Measurements from ENCODE around the gene RAB29. TPM values are rescaled to one million over a fixed set of nuclear protein-coding genes. Genes with fewer than 3 reads are reported as not detected.
A peak's percentile ranks its signal among the peaks of the same experiment; 100 is the strongest.

RAB29 gene
- total RNA-seq, 1 experiment from 2014 or later: 6.8 TPM

DNA sequence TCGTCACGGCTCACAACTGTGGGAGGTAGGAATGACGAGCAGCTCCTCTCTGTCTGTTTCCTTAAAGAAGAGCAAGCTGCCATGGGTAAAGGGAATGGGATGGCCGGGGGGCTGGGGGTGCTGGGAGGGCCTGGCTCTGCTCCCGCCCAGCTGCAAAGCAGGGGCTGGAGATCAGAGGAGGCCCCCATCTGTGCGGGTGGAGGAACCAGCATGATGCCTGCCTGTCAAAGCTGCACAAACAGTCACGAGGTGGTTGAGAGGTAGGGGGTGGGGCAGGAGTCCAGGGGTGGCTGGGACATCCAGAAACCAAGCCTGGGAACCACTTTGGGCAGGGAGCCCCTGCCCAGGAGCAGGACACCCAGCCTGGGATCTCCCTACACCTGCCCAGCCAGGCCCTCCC, 25.1 kb upstream of the RAB29 start:
- in situ Hi-C loops (cut with HindIII; ENCODE audit: low sequenced_read_pairs): no loop called here
- DNase-seq (ENCODE audit: low spot score): no peak

DNA sequence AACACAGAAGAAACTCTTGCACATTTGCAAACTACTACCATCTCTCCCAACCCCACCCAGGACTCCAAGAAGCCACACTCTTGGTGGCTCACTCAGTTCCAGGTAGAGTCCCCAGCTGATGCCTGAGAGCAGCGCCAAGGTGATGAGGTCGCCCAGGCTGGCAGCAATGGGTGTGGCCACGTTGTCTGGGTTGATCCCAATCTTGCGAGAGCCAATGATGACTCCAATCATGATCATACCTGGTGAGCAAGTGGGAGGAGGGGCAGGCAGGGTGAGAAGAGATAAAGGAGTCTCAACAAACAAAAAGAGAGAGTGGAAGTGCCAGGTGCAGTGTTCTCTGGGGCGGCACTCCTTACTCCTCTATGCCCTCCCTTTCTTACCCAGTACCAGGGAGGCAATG, 23.3 kb upstream of the RAB29 start:
- in situ Hi-C loops (cut with HindIII; ENCODE audit: low sequenced_read_pairs): no loop called here
- DNase-seq (ENCODE audit: low spot score): no peak

DNA sequence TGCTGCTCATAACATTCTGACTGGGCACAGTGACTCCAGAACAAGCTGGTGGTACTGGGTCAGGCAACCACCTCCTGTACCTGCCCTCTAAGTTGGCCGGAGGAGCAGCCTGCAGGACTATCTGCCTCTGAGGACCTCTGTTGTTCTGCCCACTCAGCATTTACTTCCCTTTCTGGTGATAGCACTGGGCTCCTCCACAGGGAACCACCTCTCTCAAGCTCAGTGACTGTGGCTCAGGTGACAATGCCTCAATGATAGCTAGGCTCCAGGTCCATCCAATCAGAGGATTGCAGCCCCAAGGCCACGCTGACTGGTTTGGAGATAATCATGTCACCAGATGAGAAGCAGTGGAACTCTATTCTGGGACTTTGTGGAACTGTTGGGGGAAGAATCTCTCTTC, 21.9 kb upstream of the RAB29 start:
- no peak for DNase-seq (ENCODE audit: low spot score)
- in situ Hi-C loops (cut with HindIII; ENCODE audit: low sequenced_read_pairs): no loop called here

DNA sequence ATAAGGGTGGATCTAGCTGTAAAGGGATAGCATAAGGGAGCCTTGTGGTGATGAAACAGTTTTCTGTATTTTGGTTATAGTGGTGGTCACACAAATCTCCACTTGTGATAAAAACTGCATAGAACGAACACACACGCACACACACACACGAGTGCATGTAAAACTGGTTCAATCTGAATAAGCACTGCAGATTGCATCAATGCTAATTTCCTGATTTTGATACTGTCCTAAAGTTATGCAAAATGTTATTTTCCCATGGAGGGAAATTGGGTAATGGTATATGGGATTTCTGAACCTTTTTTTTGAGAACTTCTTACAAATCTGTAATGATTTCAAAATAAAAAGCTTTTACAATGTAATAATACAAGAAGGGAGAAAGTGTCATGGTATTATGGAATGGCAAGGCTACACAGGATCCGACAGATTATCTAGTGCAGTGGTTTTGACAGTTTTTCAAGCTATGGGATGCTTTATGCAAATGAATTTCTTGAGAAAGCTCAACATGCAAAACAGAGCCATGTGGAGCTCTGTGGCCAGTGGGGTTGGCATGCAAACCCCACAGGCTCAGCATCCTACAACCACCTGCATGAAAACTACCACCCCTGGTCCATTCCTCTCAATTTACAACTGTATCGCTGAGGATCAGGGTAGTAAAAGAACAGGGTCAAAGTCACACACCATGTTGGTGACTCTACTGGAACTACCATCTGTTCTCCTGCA, 18.9 kb upstream of the RAB29 start:
- DNase-seq (ENCODE audit: low spot score): no peak
- in situ Hi-C loops (cut with HindIII; ENCODE audit: low sequenced_read_pairs): no loop called here

DNA sequence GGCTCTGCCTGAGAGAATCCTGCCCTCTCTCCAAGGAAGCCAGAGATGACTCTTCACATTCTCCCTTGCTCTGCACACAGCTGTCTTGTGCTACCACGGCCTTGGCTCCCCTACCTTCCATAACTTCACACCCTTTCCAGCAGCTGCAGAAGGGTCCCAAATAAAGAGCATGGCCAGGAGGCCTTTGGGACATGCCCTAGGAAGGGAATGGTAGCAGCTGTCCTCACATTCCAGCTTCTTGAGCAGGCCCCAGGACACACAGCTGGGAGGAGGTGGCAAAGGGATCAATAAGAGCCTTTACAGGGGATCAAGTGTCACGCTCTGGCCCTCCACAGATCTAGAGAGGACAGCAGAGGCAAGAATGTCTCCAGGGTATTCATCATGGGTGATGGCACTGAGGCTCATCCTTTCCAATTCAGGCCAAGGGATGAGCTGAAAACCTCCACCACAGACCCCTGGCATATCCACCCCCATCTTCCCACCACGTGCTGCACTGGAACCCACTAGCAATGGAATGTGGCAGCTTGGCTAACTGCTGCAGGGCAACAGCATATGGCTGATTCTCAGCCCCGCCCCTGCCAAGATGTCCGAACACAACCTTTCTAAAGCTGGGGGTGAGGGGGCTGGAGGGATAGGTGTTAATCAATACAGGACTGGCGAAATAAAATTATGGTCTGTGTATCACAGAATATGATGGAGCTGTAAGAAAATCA, 17.8 kb upstream of the RAB29 start:
- no peak for DNase-seq (ENCODE audit: low spot score)
- in situ Hi-C loops (cut with HindIII; ENCODE audit: low sequenced_read_pairs): no loop called here

DNA sequence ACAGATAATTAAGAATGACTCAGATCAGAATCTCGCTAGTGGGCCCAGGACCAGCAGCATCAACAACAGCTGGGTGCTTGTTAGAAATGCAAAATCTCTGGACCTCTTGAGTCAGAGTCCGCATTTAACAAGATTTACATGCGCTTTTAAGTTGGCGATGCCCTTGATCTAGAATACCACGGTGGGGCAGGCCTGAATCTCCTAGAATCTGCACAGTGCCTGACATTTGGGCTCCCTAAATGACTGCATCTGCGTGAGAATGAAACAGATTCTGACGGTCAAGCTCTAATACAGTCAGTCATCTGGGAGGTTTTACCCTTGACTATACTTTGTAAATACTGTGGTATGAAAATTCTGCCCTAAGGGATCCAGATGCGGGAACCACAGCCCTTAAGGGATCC, 17.2 kb upstream of the RAB29 start:
- in situ Hi-C loops (cut with HindIII; ENCODE audit: low sequenced_read_pairs): no loop called here
- no peak for DNase-seq (ENCODE audit: low spot score)

DNA sequence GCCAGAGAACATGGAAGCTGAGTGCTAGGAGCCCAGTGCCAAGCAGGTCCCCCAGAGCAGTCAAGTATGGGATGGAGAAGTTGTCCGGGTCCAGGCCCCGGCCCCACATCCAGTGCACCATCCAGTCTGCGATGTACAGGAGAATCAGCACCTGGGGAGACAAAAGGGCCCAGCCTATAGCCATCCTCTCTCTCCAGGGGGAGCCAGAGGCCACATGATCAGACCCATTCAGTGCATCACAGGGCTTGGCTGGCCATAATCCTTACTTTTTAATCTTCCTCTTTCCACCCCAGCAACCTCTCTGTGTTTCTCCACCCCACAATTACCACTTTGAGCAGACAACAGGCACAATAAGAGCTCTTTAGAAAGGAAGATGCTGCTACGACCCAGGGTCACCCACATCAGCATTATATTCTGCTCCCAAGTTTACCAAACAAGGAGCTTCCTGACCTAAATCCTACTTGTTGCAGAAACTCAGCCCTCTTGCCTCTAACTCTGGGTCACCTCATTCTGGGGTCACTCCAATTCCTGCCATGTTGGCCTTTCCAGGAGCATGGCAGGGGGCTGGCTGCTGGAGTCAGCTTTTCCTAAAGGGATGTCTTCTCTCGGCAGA, 16.4 kb upstream of the RAB29 start:
- in situ Hi-C loops (cut with HindIII; ENCODE audit: low sequenced_read_pairs): no loop called here
- DNase-seq (ENCODE audit: low spot score): peak; percentile 71

DNA sequence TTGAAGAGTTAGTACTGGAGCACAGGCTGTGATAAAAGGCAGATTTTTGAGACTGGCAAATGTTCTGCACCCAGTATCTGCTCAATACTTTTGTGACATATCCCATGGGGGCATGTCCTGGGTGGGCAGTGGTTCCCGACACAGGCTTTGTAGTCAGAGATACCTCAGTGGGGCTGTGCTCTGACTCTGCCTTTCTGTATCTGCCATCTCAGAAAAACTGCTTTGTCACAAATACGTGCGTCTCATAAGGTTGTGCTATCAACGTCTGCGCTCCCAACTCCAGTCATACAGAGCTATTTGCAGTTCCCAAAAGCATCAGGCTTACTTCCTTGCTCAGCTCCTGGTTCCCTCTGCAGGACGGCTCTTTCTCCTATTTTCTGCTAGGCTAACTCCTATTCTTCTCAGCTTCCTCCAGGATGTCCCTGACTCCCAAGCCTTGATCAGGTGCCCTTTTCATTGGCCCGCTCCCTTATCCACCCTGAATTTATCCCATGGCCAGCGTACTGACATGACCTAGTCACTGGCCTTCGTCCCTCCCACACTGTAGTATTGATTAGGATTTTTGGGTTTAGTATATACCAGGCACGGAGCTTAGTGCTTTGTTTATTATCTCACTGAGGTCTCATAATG, 12.1 kb upstream of the RAB29 start:
- in situ Hi-C loops (cut with HindIII; ENCODE audit: low sequenced_read_pairs): no loop called here

DNA sequence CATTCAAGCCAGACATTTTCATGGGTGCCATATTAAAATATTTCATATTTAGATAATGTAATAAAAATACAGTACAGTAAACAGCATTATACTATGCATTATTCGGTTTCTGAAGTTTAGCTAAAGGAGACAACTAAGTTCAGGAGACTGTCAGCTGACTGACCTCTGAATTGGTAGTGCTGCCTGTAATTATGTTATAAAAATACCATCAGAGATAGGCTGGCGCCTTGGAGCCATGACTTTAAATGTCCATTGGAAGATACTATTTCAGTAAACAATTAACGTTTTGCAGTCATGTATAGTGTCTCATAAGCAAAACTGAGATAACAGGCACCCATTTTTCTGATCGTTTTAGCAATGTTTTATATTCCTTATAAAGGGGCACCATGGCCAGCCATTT, 11.3 kb upstream of the RAB29 start:
- DNase-seq (ENCODE audit: low spot score): no peak
- in situ Hi-C loops (cut with HindIII; ENCODE audit: low sequenced_read_pairs): no loop called here

More for the DNA sequence above, 12.1 kb upstream of the RAB29 start:
- DNase-seq (ENCODE audit: low spot score): no peak

DNA sequence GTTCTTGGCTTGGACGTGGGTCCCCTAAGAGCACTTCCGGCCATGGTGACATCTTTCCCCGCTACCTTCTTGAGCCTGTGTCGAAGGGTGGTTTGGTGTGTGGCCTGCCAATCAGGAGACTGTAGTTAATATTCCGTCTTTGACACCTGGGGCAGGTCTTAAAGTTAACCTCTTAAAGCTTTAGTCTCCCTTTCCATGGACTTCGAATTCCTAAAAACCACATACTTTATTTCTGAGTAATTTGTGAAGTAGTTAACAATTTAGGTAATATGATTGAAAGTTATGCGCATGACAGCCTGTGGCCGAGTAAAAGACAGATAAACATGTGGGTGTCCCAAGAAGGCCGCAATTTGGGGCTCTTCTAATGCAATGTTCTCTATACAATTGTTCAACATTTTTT, 10.2 kb upstream of the RAB29 start:
- in situ Hi-C loops (cut with HindIII; ENCODE audit: low sequenced_read_pairs): no loop called here

DNA sequence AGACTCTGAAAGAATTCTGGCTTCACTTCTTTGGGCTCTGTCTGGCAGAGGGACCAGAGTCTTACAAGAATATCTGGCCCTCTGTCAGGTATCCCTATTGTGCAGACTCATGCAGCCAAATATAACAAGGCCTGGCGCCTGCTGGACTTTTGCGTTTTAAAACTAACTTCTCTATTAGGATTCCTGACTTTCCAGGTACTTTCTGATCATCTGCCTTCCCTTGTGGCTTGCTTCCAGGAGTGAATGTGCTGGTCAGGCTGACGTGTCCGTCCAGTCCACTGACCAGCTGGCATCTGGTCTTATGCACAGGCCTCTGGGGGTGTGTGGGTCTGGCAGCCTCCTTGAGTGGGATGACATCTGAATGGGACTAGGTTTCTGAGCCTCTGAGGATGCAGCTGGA, 8.6 kb upstream of the RAB29 start:
- in situ Hi-C loops (cut with HindIII; ENCODE audit: low sequenced_read_pairs): no loop called here
- peak; percentile 54 for DNase-seq (ENCODE audit: low spot score)

More for the DNA sequence above, 10.2 kb upstream of the RAB29 start:
- no peak for DNase-seq (ENCODE audit: low spot score)

DNA sequence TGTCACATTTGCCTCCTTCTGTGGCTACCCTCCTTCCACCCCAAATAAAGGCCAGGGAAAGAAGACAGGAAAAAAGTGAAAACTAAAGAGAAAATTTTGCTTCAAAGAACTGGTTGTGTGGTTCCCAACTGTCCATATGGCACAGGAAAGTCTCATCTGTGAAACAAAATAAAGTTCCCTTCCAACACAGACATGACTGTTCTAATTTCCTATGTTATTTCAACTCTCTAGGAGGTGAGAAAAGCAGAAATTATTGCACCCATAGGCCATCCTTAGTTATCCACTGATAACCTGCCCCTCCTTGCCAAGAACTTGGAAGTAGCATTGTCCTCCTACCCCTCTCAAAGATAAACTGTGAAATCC, 8.1 kb upstream of the RAB29 start:
- in situ Hi-C loops (cut with HindIII; ENCODE audit: low sequenced_read_pairs): no loop called here
- DNase-seq (ENCODE audit: low spot score): no peak

DNA sequence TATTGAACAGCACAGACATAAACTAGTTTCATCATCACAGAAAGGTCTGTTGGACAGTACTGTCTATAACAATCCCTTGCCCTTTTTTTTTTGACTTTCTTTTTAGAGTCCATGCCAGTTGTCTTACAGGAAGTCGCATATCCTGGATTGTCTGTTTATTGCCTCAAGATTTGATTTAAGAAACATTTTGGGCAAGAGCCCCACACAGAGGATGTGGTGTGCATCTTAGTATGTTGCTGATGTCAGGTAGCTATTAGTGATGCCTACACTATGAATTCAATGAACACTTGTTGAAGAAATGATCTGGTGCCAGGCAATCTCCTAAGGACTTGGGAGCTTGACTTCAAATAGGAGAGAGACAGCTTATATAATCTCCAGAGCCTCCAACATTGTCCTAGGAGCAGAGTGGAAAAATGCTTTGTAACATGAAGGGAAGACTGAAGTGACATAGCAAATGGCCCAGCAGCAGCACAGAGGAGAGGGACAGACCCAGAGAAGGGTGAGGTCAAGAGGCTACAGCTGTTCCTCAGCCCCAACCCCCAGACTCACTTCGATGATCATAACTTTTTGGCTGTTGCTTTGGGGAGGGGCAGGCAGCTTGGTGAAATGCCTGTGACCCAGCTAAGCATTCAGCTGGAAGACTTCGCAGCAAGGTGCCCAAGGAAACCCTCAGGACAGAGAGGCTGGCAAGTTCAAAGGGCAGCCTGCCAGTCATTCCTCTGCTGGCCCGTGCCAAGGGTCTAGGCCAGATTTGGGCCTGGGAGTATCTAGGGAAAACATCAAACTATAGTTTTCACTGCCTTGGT, 7.5 kb upstream of the RAB29 start:
- in situ Hi-C loops (cut with HindIII; ENCODE audit: low sequenced_read_pairs): no loop called here
- DNase-seq (ENCODE audit: low spot score): peak; percentile 85

DNA sequence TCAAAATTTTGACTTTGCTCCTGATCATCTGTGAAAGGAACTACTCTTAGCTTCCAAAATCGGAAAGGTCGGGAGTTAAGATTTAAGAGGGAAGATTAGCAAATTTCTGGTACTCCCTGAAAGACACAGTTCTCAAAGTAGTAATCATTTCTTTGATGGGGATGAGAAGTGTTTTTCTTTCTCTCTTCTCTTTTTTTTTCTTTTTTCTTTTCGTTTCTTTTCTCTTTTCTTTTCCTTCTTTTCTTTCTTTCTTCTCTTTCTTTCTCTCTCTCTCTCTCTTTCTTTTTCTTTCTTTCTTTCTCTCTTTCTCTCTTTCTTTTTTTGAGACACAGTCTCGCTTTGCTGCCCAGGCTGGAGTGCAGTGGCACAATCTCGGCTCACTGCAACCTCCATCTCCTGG, 5.1 kb upstream of the RAB29 start:
- in situ Hi-C loops (cut with HindIII; ENCODE audit: low sequenced_read_pairs): no loop called here
- no peak for DNase-seq (ENCODE audit: low spot score)

DNA sequence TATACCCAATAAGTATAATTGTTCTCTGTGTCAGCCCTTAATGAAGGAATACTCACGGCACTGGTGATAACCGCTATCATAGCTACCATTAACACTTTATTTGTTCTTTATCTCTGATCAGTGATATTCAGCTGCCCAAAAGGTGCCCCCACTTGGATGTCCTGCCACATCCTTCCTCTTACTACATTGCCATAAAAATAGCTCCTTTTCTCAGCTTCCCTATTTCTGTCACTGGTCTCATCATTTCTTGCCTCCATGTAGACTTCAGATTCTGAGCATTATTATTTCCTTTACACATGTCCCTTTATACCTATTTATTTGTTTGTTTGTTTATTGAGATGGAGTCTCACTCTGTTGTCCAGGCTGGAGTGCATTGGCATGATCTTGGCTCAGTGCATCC, 2.7 kb upstream of the RAB29 start:
- in situ Hi-C loops (cut with HindIII; ENCODE audit: low sequenced_read_pairs): no loop called here
- DNase-seq (ENCODE audit: low spot score): no peak

DNA sequence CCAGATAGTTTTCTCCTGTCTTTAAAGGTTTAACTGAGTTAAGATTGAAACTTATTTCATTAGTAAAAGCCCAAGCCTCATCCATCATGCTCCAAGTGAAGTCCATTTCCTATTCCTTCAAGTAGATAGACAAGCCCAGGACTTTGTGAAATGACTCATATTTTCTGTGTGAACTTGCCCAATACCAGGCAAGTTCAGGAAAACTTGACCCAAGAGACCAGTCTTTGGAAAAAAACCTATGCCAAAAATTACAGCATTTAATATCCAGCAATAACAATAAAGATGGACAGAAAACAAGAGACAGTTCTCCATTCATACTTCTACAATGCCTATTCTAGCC, 405 bp upstream of the RAB29 start:
- DNase-seq (ENCODE audit: low spot score): no peak
- in situ Hi-C loops (cut with HindIII; ENCODE audit: low sequenced_read_pairs): no loop called here

DNA sequence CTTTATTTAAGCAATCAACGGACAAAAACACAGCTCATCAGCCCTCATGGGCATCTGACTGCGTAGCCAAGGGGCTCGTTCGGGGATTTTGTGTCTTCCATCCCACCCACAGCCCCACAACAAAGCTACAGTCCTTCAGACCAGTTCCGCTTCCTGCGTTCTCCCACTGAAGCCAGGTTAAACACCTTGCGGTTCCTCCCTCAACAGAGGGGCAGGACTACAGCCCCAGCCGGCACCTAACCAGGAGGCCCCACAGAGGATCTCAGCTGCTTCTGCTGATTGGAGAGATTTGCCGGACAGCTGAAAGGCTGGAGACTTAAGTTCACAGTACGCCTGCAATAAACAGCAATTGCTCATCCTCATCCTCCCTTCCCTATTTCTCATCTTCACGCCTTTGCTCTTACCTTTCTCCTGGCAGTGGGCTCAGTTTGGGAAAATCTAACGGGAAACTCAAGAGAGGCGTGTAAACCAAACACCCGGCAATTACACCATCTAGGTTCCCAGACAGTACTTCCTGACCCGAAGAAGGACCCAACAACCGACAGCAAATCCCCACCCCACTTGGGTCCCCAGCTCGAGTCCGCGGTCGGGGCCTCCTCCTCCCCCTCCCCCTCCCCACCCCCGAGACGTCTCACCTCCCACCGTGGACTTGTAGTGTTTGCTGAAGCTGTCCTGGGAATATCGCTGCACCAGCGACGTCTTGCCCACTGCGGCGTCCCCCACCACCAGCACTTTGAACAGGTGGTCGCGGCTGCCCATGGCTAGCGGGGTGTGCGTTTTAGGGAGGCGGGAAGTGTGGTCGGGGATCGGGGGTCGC, 876 bp downstream of the RAB29 start:
- DNase-seq (ENCODE audit: low spot score): peak; percentile 16
- in situ Hi-C loops (cut with HindIII; ENCODE audit: low sequenced_read_pairs): no loop called here

DNA sequence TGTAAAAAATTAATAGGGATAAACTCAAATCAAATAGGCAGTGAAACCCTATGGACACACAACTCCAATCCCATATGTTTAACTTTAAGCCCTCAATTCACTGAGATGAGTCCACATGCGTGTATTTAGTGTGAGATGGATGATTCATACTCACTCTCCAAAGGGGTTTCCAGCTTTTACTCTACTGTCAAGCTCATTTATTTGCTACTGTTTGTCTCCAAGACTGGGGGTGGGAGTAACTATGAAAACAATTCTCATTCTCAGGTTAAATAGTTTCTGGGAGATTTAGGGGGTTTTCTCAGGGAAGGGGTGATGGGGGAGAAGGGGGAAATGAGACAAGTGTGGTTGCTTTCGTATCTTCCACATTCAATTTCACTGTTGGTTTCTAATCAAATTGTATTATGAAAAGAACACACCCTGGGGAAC, 2.7 kb downstream of the RAB29 start:
- no peak for DNase-seq (ENCODE audit: low spot score)
- in situ Hi-C loops (cut with HindIII; ENCODE audit: low sequenced_read_pairs): no loop called here

DNA sequence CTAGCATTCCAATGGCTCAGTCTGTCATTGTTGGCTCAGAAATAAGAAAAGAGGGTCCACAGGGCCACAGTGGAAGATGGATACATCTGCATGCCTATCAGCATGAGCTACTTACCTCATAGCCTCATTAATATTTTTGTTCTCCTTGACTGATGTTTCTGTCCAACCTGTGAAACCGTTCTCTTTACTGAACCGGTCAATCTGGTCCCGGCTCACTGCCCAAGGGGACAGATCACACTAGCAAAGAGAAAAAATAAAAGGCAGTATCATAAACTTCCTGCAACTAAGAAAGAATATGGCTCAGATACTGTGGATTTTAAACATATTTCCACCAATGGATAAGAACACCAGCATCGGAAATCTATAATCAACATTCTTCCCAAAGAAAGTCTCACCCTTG, 4.7 kb downstream of the RAB29 start:
- in situ Hi-C loops (cut with HindIII; ENCODE audit: low sequenced_read_pairs): no loop called here
- no peak for DNase-seq (ENCODE audit: low spot score)
